GM21447 (cell line): ENCODE data around the gene CD320.
"Not testable (repeated sequence)": the region's sequence is repeated elsewhere in the genome, so short reads cannot be mapped to it uniquely, and the experiment has no call there.

Experiments used
- ATAC-seq: cut with Tn5 transposase; IDR thresholded peaks from one replicate; pipeline ENCODE4 v1.9.1; 2021; ENCODE audit not compliant: unreplicated experiment

CD320 gene

GRCh38 chr19:8310342-8311055 lies 2.3 kb upstream of the CD320 start:
- ATAC-seq, result no peak

- ATAC-seq, result no peak
Measured at GRCh38 chr19:8308891-8309291, 733 bp upstream of the CD320 start.

- ATAC-seq, result no peak
Measured at GRCh38 chr19:8307400-8307964, 676 bp downstream of the CD320 start.

GRCh38 chr19:8306235-8307054 lies 1.7 kb downstream of the CD320 start:
- ATAC-seq, result no peak

GRCh38 chr19:8305798-8306197 lies 2.4 kb downstream of the CD320 start:
- no peak for ATAC-seq

GRCh38 chr19:8304841-8305621 lies 3.1 kb downstream of the CD320 start:
- no peak for ATAC-seq

- no peak for ATAC-seq
Measured at GRCh38 chr19:8302734-8303133, 5.4 kb downstream of the CD320 start.

- no peak for ATAC-seq
Measured at GRCh38 chr19:8302357-8302691, 5.8 kb downstream of the CD320 start.

GRCh38 chr19:8291337-8291736 lies 16.8 kb downstream of the CD320 start:
- ATAC-seq, result not testable (repeated sequence)

- not testable (repeated sequence) for ATAC-seq
Measured at GRCh38 chr19:8276508-8276907, 31.6 kb downstream of the CD320 start.

- no peak for ATAC-seq
Measured at GRCh38 chr19:8269724-8270123, 38.4 kb downstream of the CD320 start.

GRCh38 chr19:8265872-8266271 lies 42.3 kb downstream of the CD320 start:
- no peak for ATAC-seq

GRCh38 chr19:8264248-8264647 lies 43.9 kb downstream of the CD320 start:
- not testable (repeated sequence) for ATAC-seq

GRCh38 chr19:8262431-8262830 lies 45.7 kb downstream of the CD320 start:
- no peak for ATAC-seq

- ATAC-seq, result no peak
Measured at GRCh38 chr19:8261881-8262280, 46.3 kb downstream of the CD320 start.

- no peak for ATAC-seq
Measured at GRCh38 chr19:8261347-8261746, 46.8 kb downstream of the CD320 start.

- ATAC-seq, result no peak
Measured at GRCh38 chr19:8259922-8260247, 48.3 kb downstream of the CD320 start.

GRCh38 chr19:8259142-8259921 lies 48.8 kb downstream of the CD320 start:
- no peak for ATAC-seq

GRCh38 chr19:8257052-8257443 lies 51.1 kb downstream of the CD320 start:
- ATAC-seq, result no peak

- no peak for ATAC-seq
Measured at GRCh38 chr19:8256276-8257051, 51.7 kb downstream of the CD320 start.
